GM12878 (cell line): ENCODE results near the gene DRAXIN.

Experiments
- EED ChIP-seq: sonication (generic); IDR thresholded peaks from 2 replicates; pipeline ENCODE4 v1.6.1; 2016; ENCODE audit warnings: antibody characterized with exemption, low read depth
- EP300 ChIP-seq, 2 experiments: fragments of 150-350 bp in 1 of 2; IDR thresholded peaks; 2 replicates each; pipeline ENCODE4 v1.6.1; 2011 to 2012; ENCODE audit warnings: low read depth in 2 of 2, low read length in 2 of 2, borderline replicate concordance in 1 of 2, improper control_type of control experiment in 1 of 2, inconsistent platforms in 1 of 2; ENCODE audit not compliant: control insufficient read depth in 1 of 2
- FOS ChIP-seq: IDR thresholded peaks from 3 replicates; pipeline ENCODE4 v1.6.1; 2011; ENCODE audit warnings: borderline replicate concordance; ENCODE audit not compliant: insufficient read length; ENCODE audit errors: extremely low read depth
- GABPA ChIP-seq: IDR thresholded peaks from 2 replicates; pipeline ENCODE4 v1.6.1; 2014; ENCODE audit warnings: antibody characterized with exemption, low read depth, mild to moderate bottlenecking, inconsistent platforms
- SMAD1 ChIP-seq: fragments of 450-650 bp; IDR thresholded peaks from 2 replicates; pipeline ENCODE4 v1.6.1; 2018; ENCODE audit warnings: mild to moderate bottlenecking, low read depth; ENCODE audit not compliant: partially characterized antibody
- ZSCAN29 ChIP-seq: fragments of 450-650 bp; IDR thresholded peaks from 2 replicates; pipeline ENCODE4 v1.6.1; 2017; ENCODE audit warnings: mild to moderate bottlenecking, moderate library complexity
- TF ChIP-seq, protein P1 (sequence below), 3 experiments: IDR thresholded peaks in 2 of 3; conservative IDR thresholded peaks in 1 of 3; 2 replicates each; pipeline ENCODE4 v1.5.1; 2011; ENCODE audit warnings: low read depth in 3 of 3, low read length in 3 of 3, mild to moderate bottlenecking in 3 of 3, control low read depth in 2 of 3, moderate library complexity in 2 of 3, inconsistent platforms in 1 of 3, mixed read lengths in 1 of 3; ENCODE audit not compliant: control insufficient read depth in 2 of 3, insufficient read depth in 1 of 3; ENCODE audit errors: extremely low read depth in 1 of 3
- TF ChIP-seq, protein P2 (sequence below): IDR thresholded peaks from 2 replicates; pipeline ENCODE4 v1.6.1; 2011; ENCODE audit warnings: low read depth, mild to moderate bottlenecking, low read length, moderate library complexity, borderline replicate concordance; ENCODE audit errors: extremely low read depth

DNA sequence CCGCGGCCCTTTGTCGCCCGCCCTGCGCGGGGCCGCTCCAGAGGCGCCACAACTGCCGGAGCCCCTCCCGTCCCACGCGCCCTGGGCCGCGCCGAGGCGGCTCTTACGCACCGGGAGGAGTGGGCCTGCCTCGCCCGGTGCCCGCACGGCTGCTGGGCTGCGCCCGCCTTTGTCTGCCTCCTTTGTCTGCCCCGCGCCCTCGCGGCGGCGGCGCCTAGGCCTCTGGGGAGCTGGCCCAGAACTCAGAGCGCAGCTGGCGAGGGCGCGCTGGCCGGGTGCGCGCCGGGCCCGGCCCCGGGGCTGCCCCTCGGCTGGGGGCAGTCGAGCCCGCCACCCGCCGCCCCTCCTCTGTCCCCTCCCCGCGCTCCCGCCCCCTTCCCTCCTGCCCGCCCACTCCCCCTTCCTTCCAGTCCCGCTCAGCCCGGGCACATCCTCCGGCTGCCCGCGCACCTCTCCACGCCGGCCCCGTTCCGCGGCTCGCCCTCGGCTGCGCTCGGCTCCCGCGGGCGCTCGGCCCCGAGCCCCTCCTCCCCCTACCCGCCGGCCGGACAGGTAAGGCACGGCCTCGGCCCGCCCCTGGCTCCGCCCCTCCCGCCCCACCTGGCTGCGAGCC is at the start of gene DRAXIN:
- TF ChIP-seq EP300 (IDR thresholded peaks at IDR 0.05; ENCODE audit: borderline replicate concordance in 1 of 2, control insufficient read depth in 1 of 2, low read depth in 2 of 2, low read length in 2 of 2) (no peak), EED (no peak), FOS (no peak), ZSCAN29 (no peak), GABPA (no peak), SMAD1 (no peak)
- TF ChIP-seq, protein P1, sequence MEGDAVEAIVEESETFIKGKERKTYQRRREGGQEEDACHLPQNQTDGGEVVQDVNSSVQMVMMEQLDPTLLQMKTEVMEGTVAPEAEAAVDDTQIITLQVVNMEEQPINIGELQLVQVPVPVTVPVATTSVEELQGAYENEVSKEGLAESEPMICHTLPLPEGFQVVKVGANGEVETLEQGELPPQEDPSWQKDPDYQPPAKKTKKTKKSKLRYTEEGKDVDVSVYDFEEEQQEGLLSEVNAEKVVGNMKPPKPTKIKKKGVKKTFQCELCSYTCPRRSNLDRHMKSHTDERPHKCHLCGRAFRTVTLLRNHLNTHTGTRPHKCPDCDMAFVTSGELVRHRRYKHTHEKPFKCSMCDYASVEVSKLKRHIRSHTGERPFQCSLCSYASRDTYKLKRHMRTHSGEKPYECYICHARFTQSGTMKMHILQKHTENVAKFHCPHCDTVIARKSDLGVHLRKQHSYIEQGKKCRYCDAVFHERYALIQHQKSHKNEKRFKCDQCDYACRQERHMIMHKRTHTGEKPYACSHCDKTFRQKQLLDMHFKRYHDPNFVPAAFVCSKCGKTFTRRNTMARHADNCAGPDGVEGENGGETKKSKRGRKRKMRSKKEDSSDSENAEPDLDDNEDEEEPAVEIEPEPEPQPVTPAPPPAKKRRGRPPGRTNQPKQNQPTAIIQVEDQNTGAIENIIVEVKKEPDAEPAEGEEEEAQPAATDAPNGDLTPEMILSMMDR (IDR thresholded peaks at IDR 0.05 in 2 of 3, conservative IDR thresholded peaks at IDR 0.05 in 1 of 3; ENCODE audit: control insufficient read depth in 2 of 3, extremely low read depth in 1 of 3, insufficient read depth in 1 of 3, low read depth in 3 of 3, low read length in 3 of 3) = no peak
- TF ChIP-seq, protein P2, sequence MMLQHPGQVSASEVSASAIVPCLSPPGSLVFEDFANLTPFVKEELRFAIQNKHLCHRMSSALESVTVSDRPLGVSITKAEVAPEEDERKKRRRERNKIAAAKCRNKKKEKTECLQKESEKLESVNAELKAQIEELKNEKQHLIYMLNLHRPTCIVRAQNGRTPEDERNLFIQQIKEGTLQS = no peak
